ENCODE measurements around the gene IRAG1.
"Not testable (repeated sequence)": the region's sequence is repeated elsewhere in the genome, so short reads cannot be mapped to it uniquely, and the experiment has no call there.

Gene IRAG1

DNA sequence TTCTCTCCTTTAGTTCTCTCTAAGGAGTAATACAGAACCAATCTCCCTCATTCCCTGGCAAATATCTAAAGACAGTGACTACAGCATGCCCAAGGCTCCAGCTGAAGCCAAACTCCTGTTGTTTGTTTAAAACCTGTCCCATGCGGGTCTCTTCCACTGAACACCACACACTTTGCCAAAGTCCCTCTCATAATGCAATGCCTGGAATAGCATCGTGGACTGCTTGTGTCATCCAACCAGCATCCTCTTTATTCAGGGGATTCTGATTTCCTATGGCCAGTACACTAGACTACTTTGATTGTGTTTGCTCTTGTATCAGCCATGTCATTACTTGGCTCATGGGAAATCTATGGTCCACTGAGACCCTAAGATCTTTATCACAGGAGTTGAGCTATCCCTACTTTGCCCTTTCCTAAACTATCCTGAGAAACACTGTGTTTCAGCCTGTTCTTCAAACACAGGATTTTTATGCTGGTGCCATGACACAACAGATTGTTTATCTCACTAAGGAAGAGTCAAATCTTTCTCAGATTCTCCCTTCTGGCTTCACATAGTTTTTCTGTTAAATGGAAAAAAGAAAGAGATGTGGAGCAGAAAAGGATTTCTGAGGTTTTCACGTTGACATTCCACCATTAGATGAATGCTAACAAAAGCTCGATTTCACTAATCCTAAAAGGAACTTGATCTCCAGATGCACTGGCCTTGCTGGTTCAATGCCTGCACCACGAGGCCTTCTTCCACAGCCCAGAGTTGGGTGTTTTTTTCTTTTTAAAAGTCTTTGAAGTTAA lies 15.9 kb upstream of the IRAG1 start:
- no peak overlapping the region for H3K27ac ChIP-seq
- no peak for DNase-seq (ENCODE audit: low read depth, low spot score)

- no peak for DNase-seq (ENCODE audit: low read depth, low spot score)
- no peak overlapping the region for H3K27ac ChIP-seq
Observed at GRCh38 chr11:10708131-10708530, 14.6 kb upstream of the IRAG1 start.

DNA sequence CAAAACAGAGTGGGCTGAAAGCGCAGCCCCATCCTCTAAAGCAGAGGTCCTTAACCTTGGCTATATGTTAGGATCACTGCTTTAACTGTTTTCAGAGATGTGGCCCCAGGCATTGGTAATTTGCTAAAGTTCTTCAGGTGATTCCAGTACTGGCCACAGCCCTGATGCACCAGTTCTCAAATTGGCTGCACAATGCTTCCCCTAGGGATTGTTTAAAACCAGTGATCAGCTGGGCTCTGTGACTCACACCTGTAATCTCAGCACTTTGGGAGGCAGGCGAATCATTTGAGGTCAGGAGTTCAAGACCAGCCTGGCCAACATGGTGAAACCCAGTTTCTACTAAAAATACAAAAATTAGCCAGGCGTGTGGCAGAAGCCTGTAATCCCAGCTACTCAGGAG lies 8.4 kb upstream of the IRAG1 start:
- no peak overlapping the region for H3K27ac ChIP-seq
- no peak for DNase-seq (ENCODE audit: low read depth, low spot score)

DNA sequence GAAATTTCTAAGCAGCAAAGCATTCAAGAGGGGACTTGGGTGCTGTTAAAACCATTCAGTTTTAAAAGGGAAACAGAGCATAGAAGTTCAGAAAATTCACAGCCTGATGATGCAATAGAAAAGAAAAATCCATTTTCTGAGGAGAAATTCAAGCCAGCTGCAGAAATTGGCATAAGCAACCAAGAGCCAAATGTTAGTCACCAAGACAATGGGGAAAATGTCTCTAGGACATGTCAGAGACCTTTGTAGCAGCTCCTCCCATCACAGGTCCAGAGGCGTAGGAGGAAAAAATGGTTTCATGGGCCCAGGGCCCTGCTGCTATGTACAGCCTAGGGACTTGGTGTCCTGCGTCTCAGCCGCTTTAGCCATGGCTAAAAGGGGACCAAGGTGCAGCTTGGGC lies 5.5 kb upstream of the IRAG1 start:
- no peak for DNase-seq (ENCODE audit: low read depth, low spot score)
- no peak overlapping the region for H3K27ac ChIP-seq

GRCh38 chr11:10697323-10697620 lies 3.7 kb upstream of the IRAG1 start:
- no peak for DNase-seq (ENCODE audit: low read depth, low spot score)
- no peak overlapping the region for H3K27ac ChIP-seq

- H3K27ac ChIP-seq, result no peak overlapping the region
Observed at GRCh38 chr11:10696468-10697322, 3.1 kb upstream of the IRAG1 start.

GRCh38 chr11:10695833-10696232 lies 2.3 kb upstream of the IRAG1 start:
- DNase-seq (ENCODE audit: low read depth, low spot score), result no peak
- no peak overlapping the region for H3K27ac ChIP-seq

More at GRCh38 chr11:10696468-10697322, 3.1 kb upstream of the IRAG1 start:
- DNase-seq (ENCODE audit: low read depth, low spot score), result no peak

- DNase-seq (ENCODE audit: low read depth, low spot score), result no peak
- H3K27ac ChIP-seq, result no peak overlapping the region
Observed at GRCh38 chr11:10694486-10695239, 1.1 kb upstream of the IRAG1 start.

GRCh38 chr11:10692531-10693115 lies 932 bp downstream of the IRAG1 start:
- no peak overlapping the region for H3K27ac ChIP-seq
- DNase-seq (ENCODE audit: low read depth, low spot score), result no peak

GRCh38 chr11:10688401-10688800 lies 5.2 kb downstream of the IRAG1 start:
- peak overlapping the region; percentile 36 for H3K27ac ChIP-seq
- DNase-seq (ENCODE audit: low read depth, low spot score), result peak; percentile 81

DNA sequence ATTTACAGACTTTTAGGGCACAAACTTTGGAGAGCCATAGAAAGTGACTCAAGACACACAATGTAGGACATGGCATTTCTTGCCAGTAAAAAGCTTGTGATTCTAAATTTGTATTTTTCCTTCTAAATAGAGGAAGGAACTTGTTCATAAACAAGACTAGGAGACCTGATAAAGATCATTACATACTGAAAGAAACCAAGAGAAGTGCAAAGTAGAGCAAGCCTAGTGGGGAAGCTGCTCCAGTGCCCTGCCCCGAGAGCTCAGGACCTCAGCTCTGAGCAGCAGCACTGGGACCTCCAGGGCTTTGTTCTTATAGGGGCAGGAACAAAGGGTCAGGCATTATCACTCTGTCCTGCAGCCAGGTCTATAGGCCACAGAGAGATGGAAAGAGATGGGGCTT lies 7.2 kb downstream of the IRAG1 start:
- no peak overlapping the region for H3K27ac ChIP-seq
- no peak for DNase-seq (ENCODE audit: low read depth, low spot score)

DNA sequence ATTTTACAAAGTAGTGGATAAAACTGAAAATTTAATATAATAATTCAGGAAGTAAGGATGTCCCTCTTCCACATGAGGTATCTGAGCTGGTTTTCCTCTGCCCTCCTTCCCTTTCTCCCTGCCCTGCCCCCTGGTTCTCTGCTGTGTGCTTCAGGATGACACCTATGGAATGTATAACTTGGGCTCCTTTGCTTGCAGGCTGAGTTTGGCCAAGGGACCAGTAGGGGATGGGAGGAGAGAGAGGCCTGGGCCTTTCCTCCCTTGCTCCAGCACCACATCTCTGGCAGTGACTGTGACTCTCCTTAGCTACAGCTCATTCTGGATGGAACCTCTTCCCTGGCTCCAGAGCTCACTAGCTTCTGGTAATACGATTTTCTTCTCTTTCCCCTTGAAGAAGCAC lies 10.1 kb downstream of the IRAG1 start:
- no peak for DNase-seq (ENCODE audit: low read depth, low spot score)
- no peak overlapping the region for H3K27ac ChIP-seq

- no peak overlapping the region for H3K27ac ChIP-seq
- DNase-seq (ENCODE audit: low read depth, low spot score), result no peak
Observed at GRCh38 chr11:10680956-10681487, 12.5 kb downstream of the IRAG1 start.

- DNase-seq (ENCODE audit: low read depth, low spot score); H3K27ac ChIP-seq: not testable (repeated sequence)
Observed at GRCh38 chr11:10680279-10680678, 13.3 kb downstream of the IRAG1 start.

DNA sequence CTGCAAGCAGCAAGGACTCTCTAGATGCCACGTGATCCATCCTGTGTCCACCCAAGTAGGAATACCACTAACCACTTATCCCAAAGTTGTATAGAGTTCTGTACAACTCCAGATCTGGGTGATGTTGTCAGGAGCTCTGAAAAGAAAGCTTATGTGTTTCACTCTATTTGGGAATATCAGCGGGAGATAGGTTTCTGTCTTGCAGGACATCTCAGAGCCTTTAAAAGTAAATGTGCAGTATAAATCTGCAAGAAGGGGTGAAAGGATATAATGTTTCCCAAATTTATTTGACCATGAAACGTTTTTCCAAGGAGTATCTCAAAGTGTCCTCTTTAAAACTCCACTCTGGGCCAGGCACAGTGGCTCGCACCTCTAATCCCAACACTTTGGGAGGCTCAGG lies 13.9 kb downstream of the IRAG1 start:
- DNase-seq (ENCODE audit: low read depth, low spot score), result no peak
- H3K27ac ChIP-seq, result no peak overlapping the region

- no peak for DNase-seq (ENCODE audit: low read depth, low spot score)
- H3K27ac ChIP-seq, result no peak overlapping the region
Observed at GRCh38 chr11:10678101-10678500, 15.5 kb downstream of the IRAG1 start.

DNA sequence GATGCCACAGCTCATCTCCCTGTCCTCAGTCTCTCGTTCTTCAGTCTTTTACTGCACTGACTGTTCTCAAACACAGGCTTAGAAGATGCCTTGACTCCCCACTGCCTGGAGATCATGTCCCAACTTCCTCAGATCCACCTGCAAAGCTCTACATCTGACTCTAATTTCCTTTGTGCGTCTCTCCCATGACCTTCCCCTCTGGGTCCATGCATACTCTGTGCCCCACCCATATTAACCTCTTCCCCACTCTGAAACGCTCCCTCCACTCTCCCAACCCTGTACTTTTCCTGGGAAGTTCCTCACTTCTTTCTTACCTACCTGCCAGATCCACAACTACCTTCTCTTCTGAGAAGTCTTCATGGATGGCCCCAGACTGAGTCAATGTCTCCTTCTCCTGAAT lies 16.6 kb downstream of the IRAG1 start:
- no peak for DNase-seq (ENCODE audit: low read depth, low spot score)
- no peak overlapping the region for H3K27ac ChIP-seq

DNA sequence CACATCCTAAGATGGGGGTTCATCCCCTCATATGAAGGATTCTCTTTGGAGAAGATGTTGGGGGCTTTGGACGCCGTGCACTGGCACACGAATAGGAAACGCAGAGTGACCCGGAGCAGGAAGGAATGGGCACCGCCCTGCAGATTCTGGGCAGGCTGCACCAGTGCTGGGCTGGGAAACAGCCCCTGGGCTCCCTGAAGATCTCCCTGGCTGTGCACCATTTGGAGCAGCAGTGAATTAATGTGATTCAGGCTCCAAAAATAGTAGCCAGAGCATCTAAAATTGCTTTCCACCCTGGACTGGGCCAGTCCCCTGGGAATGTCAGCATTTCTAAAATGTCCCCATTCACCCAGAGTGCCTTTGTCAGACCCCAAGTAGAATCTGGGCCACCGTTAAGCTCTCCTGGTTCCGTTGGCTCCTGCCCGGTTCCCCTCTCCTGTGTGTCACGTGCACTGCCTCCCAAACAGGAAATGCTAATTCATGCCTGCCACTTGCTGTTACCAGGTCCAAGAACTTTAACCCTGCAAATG lies 18.6 kb downstream of the IRAG1 start:
- no peak overlapping the region for H3K27ac ChIP-seq
- DNase-seq (ENCODE audit: low read depth, low spot score), result no peak

DNA sequence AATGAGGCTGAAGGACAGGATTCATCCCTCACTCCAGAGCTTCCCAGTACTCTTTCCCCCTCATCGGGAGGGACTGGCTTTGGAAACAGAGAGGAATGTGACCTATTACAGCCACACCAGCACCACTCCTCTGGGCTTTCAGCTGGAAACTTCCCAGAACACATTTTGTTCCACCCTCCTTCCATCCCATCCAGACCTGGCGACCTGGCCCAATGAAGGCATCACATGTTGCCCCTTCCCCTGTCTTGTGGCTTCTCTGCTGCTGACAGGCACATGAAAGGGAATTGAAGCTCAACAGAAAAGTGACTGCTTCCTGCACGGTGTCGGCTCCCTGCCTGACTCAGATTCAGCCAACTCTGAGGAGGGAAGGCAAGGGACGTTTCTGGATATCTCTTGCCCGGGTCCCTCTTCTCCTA lies 19.1 kb downstream of the IRAG1 start:
- DNase-seq (ENCODE audit: low read depth, low spot score), result no peak
- no peak overlapping the region for H3K27ac ChIP-seq

DNA sequence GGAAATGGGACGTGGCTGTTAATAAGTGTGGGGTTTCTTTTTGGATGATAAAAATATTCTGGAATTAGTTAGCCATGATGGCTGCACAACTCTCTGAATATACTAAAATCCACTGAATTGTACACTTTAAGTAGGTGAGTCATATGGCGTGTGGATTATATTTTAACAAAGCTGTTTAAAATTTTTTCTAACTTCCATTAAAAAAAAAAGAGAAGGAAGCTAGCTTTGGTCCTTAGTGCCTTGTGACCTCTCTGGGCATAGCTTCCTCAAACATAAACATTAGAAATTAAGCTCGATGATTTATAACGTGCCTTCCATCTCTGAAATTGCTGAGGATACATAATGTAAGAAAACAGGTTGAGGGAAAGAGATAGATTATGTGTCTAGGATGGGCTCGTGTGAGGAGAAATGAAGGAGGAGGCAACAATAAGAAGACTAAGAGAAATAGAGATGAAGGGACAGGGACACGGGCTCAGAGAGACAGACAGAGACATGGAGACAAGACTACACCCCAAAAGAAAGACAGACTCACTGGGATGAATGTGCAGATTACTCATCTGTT lies 20.0 kb downstream of the IRAG1 start:
- no peak for DNase-seq (ENCODE audit: low read depth, low spot score)
- no peak overlapping the region for H3K27ac ChIP-seq
